Pons (tissue), 1 donor: Measurements from ENCODE around the gene ANO1.

Source experiments
- DNase-seq: peaks from one replicate; pipeline ENCODE4 v3.0.0-alpha.2; 2016; ENCODE audit warnings: low spot score

The ANO1 gene

DNA sequence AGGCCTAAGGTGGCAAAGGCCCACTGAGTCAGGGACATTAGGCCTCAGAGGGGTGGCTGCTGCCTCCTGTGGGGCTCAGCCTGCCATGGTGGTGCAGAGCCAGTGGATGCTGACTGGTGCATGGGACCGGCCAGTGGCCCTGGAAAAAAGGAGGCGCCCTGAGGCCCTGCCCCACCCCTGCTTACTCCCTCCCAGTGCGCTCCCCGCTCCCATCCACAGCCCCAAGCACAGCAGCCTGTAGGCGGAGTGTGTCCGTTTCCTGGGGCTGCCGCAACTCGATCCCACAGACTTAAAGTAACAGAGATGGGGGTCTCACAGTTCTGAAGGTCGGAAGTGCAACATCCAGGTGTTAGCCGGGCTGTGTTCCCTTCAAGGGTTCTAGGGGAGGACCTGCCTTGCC is 86.6 kb downstream of the ANO1 start:
- DNase-seq, result no peak

DNA sequence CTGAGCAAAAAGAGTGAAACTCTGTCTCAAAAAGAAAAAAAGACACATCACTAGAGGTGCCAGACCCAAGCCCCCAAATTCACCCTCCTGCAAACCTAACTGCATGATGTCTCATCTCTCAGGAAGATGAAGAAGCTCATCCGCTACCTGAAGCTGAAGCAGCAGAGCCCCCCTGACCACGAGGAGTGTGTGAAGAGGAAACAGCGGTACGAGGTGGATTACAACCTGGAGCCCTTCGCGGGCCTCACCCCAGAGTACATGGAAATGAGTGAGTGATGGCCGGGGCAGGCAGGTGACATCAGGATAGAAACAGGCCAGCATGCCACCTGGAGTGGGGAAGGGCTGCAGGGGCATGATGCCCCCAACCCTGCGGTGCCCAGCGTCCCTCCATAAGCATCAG is 89.0 kb downstream of the ANO1 start:
- DNase-seq, result no peak

DNA sequence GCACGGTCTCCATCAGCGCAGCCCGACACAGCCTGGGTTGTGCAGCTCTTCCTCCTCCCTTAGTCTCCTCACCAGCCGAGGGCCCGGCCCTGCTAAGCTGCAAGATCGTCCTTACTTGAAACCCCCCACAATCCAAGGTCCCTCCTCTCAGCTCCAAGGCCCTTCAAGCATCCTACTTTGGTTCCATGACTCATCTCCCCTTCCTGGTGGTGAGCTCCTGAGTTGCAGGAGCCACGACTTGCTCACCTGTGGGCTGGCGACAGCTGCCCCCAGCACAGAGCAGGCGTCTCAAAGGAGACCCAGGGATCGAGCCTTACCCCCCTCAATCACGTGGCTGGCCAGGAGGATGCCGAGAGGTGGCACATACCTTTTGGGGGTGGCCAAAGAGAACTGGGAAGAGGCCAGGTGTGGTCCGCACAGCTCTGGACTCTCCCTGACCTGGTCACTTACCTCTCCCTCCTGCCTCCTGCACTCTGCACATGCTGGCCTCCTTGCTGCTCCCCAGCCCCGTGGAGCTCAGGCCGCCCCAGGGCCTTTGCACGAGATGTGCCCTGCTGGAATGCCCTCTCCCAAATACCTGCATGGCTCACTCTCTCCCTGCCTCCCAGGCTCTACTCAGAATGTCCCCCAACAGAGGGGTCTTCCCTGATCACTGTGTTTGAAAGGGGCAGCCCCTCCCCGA is 89.7 kb downstream of the ANO1 start:
- no peak for DNase-seq

- no peak for DNase-seq
These were observed 90.3 kb downstream of the ANO1 start for GRCh38 chr11:70168405-70168754.

GRCh38 chr11:70169127-70169526 is 91.0 kb downstream of the ANO1 start:
- no peak for DNase-seq

- DNase-seq, result no peak
These were observed 91.5 kb downstream of the ANO1 start for GRCh38 chr11:70169632-70170031.

- no peak for DNase-seq
These were observed 92.6 kb downstream of the ANO1 start for GRCh38 chr11:70170596-70171210.

GRCh38 chr11:70173018-70173417 is 94.9 kb downstream of the ANO1 start:
- DNase-seq, result no peak

DNA sequence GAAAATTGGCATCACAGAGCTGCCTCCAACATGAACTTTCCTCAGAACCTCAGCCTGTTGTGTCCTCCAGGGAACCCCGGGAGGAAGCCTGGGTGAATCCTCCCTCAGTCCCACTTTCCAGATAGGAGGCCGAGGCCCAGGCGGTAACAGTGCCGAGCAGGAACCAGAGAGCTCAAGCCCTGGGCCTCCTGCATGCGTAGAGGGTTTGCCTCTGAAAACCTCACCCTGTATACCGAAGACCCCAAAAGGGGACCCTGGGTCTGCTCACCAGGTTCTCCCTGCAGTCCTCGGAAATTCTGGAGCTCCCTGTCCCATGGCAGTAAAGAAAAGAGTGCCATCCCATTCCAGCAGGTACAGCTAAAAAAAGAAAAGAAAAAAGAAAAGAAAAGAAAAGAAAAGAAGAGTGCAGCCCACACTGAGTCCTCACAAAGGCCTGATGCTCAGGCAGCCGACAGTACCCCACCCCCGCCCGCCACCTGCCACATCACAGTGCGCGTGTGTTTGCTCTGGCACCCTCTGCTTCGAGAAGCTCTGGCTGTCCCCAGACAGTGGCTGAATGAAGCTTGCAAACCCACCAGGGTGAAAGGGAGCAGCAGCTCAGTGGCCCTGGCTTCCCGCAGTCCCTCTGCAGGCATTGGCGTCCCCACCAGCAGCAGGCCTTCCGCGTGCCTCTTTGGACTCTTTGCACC is 96.6 kb downstream of the ANO1 start:
- DNase-seq, result no peak

GRCh38 chr11:70175236-70175698 is 97.2 kb downstream of the ANO1 start:
- no peak for DNase-seq

GRCh38 chr11:70176940-70177689 is 99.0 kb downstream of the ANO1 start:
- DNase-seq, result no peak

- no peak for DNase-seq
These were observed 102.8 kb downstream of the ANO1 start for GRCh38 chr11:70180906-70181305.

DNA sequence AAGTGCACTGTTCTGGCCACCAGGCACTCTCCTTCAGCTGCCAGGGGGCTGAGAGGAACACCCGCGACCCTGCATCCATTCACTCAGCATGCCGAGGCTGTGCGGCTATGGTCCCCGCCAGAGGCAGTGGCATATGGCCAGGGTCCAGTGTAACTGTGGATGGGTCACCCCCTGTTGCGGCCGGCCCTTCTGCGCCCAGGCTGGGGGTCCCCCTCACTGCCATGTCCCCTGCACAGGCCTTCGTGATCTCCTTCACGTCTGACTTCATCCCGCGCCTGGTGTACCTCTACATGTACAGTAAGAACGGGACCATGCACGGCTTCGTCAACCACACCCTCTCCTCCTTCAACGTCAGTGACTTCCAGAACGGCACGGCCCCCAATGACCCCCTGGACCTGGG is 104.1 kb downstream of the ANO1 start:
- no peak for DNase-seq

- DNase-seq, result no peak
These were observed 104.9 kb downstream of the ANO1 start for GRCh38 chr11:70183032-70183431.

GRCh38 chr11:70183483-70184176 is 105.5 kb downstream of the ANO1 start:
- no peak for DNase-seq

DNA sequence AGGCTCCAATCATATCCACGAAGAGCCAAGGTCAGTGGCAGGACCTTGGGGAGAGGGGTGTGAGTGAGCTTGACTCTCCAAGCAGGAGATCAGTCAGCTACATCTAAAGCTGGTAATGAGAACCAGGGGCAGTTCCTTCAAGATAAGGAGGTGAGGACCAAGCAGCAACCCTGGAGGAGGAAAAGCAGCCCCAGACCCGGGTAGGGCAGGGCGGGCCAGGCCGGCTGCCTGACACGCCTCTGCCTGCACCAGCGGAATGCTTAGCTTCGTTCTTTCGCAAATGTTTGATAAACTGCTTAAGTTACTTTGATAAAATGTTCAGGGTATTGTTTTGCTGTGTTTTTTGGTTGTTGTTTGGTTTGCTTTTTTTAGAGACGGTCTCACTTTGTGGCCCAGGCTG is 106.3 kb downstream of the ANO1 start:
- DNase-seq, result no peak

DNA sequence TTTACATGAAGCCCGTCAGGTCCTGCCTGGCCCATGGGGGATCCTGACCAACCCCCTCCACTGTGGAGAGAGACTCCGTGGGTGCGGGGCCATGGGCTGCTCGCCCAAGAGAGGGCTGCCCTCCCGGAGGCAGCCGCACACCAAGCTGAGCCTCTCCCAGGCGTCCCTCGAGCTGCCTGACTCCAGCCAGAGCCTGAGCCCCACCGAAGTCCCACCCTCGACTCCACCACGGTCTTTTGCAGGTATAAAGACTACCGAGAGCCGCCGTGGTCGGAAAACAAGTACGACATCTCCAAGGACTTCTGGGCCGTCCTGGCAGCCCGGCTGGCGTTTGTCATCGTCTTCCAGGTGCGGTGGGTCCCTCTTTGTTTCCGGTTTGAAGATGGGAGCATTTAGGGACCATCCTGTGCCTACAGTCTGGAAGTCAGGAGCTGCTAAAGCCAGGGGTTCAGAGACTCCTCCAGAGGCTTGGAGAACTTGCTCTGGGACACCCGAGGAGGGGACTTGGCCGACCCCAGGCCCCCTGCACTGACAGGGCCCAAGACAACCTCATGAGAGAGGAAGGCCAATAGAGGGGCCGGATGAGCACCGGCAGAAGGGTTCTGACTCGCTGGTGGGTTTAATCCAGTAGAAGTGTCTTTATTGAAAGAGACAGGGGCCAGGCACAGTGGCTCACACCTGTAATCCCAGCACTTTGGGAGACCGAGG is 107.4 kb downstream of the ANO1 start:
- no peak for DNase-seq

DNA sequence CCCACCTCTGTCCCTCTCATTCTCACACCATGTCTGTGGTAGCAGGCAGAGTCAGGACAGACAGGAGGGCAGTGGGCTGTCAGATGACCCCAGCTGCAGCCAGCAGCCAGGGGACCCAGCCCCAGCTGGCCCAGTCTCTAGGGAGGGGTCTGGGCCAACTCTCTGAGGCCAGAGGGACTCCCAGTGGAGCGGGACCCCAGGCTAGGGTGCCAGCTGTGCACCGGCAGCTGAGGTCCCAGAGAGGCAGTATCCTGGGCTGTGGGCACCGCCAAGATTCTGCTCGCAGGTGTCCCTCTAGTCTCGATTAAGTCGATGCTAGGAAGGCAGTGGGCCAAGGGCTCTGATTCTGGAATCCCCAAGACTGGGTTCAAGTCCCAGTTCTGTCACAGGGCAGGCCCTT is 108.3 kb downstream of the ANO1 start:
- DNase-seq, result no peak

DNA sequence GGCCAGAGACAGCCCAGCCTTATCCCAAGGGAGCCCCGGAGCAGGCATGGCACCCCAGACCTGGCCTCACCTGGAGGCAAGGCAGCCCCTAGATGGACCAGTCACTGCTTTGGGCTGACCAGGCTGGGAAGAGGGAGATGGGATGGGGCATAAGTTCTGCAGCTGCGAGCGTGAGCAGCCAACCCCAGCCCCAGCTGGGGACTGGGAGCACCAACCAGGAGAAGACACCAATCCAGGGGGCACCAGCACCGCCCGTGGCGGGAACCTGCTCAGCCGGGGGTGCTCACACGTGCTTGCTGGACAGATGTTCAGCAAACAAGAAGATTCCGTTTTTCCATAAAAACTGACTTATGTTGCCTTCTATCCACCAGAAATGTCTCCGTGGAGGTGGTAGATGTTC is 108.8 kb downstream of the ANO1 start:
- DNase-seq, result no peak

GRCh38 chr11:70187771-70188170 is 109.7 kb downstream of the ANO1 start:
- DNase-seq, result no peak

- no peak for DNase-seq
These were observed 111.5 kb downstream of the ANO1 start for GRCh38 chr11:70189622-70190021.
